HG03571 (cell line): Measurements from ENCODE around the gene KRT77.

Experiments used
- ATAC-seq: cut with Tn5 transposase; IDR thresholded peaks from one replicate; pipeline ENCODE4 v1.9.1; 2021; ENCODE audit not compliant: unreplicated experiment

KRT77 gene

GRCh38 chr12:52693261-52693660 lies 10.1 kb downstream of the KRT77 start:
- no peak for ATAC-seq

GRCh38 chr12:52692254-52692653 lies 11.1 kb downstream of the KRT77 start:
- no peak for ATAC-seq

- ATAC-seq = no peak
These were observed 11.5 kb downstream of the KRT77 start for GRCh38 chr12:52691841-52692150.

- no peak for ATAC-seq
These were observed 12.1 kb downstream of the KRT77 start for GRCh38 chr12:52691076-52691840.

- no peak for ATAC-seq
These were observed 12.8 kb downstream of the KRT77 start for GRCh38 chr12:52690351-52691075.

GRCh38 chr12:52689936-52690335 lies 13.4 kb downstream of the KRT77 start:
- no peak for ATAC-seq

GRCh38 chr12:52689239-52689638 lies 14.1 kb downstream of the KRT77 start:
- ATAC-seq = no peak

GRCh38 chr12:52688481-52688880 lies 14.8 kb downstream of the KRT77 start:
- ATAC-seq = no peak

GRCh38 chr12:52687497-52688385 lies 15.6 kb downstream of the KRT77 start:
- no peak for ATAC-seq

GRCh38 chr12:52686756-52687487 lies 16.4 kb downstream of the KRT77 start:
- ATAC-seq = no peak

- no peak for ATAC-seq
These were observed 17.3 kb downstream of the KRT77 start for GRCh38 chr12:52686063-52686462.

- ATAC-seq = no peak
These were observed 17.9 kb downstream of the KRT77 start for GRCh38 chr12:52685406-52685890.

- ATAC-seq = no peak
These were observed 18.9 kb downstream of the KRT77 start for GRCh38 chr12:52684431-52684830.

- no peak for ATAC-seq
These were observed 19.6 kb downstream of the KRT77 start for GRCh38 chr12:52683575-52684300.

- ATAC-seq = no peak
These were observed 20.3 kb downstream of the KRT77 start for GRCh38 chr12:52682938-52683574.

GRCh38 chr12:52682381-52682660 lies 21.0 kb downstream of the KRT77 start:
- ATAC-seq = no peak

- ATAC-seq = no peak
These were observed 21.6 kb downstream of the KRT77 start for GRCh38 chr12:52681526-52682380.

- no peak for ATAC-seq
These were observed 23.0 kb downstream of the KRT77 start, which contains the start of gene KRT1 for GRCh38 chr12:52680363-52680762. Gene KRT1 (minus strand): TSS chr12:52680407. CDS start chr12:52680348, 59 bp downstream.

GRCh38 chr12:52679875-52680274 lies 23.4 kb downstream of the KRT77 start:
- ATAC-seq = no peak
